GM12878 (cell line): ENCODE measurements around the gene NUAK2. TPM values are rescaled to one million over a fixed set of nuclear protein-coding genes. Genes with fewer than 3 reads are reported as not detected.

Source experiments
- BHLHE40 ChIP-seq, 2 experiments: fragments of 450-650 bp in 1 of 2; IDR thresholded peaks; 2 replicates each; pipeline ENCODE4 v1.6.1; 2011 to 2017; ENCODE audit warnings: low read depth in 2 of 2, borderline replicate concordance in 1 of 2, improper control_type of control experiment in 1 of 2, low read length in 1 of 2, mild to moderate bottlenecking in 1 of 2
- EED ChIP-seq: sonication (generic); IDR thresholded peaks from 2 replicates; pipeline ENCODE4 v1.6.1; 2016; ENCODE audit warnings: antibody characterized with exemption, low read depth
- EGR1 ChIP-seq, 2 experiments: IDR thresholded peaks; 1 replicate in 1 of 2; 2 replicates in 1 of 2; pipeline ENCODE4 v1.6.1; 2011 to 2012; ENCODE audit warnings: low read depth in 2 of 2, low read length in 2 of 2, borderline replicate concordance in 1 of 2, mild to moderate bottlenecking in 1 of 2, moderate library complexity in 1 of 2
- FOXM1 ChIP-seq: IDR thresholded peaks from 2 replicates; pipeline ENCODE4 v1.6.1; 2012; ENCODE audit warnings: low read depth, mild to moderate bottlenecking, inconsistent platforms, low read length, moderate library complexity
- IKZF2 ChIP-seq, 2 experiments: fragments of 450-650 bp; IDR thresholded peaks; 2 replicates each; pipeline ENCODE4 v1.6.1; 2017; ENCODE audit warnings: mild to moderate bottlenecking in 2 of 2, moderate library complexity in 2 of 2
- MEF2B ChIP-seq: fragments of 450-650 bp; IDR thresholded peaks from 2 replicates; pipeline ENCODE4 v1.6.1; 2018; ENCODE audit warnings: mild to moderate bottlenecking, moderate library complexity; ENCODE audit not compliant: partially characterized antibody, poor library complexity, severe bottlenecking
- NFYA ChIP-seq: IDR thresholded peaks from 2 replicates; pipeline ENCODE4 v1.6.1; 2011; ENCODE audit warnings: low read depth, mild to moderate bottlenecking, low read length, improper control_type of control experiment, borderline replicate concordance
- POU2F2 ChIP-seq: IDR thresholded peaks from 3 replicates; pipeline ENCODE4 v1.6.1; 2011; ENCODE audit warnings: low read depth, mild to moderate bottlenecking, low read length, borderline replicate concordance
- SMARCA5 ChIP-seq: fragments of 450-650 bp; IDR thresholded peaks from 2 replicates; pipeline ENCODE4 v1.6.1; 2017; ENCODE audit warnings: mild to moderate bottlenecking
- TCF7 ChIP-seq: IDR thresholded peaks from 2 replicates; pipeline ENCODE4 v1.6.1; 2014; ENCODE audit warnings: antibody characterized with exemption, borderline replicate concordance
- ZNF24 ChIP-seq: fragments of 450-650 bp; IDR thresholded peaks from 2 replicates; pipeline ENCODE4 v1.6.1; 2017; ENCODE audit warnings: antibody characterized with exemption, mild to moderate bottlenecking
- polyA plus RNA-seq, 11 experiments: library from polyadenylated mRNA; depleted of rRNA in 4 of 11; unstranded in 6 of 11; stranded (reverse) in 5 of 11; fragments of >200 nt; fragmentation: Nextera tagmentation in 4 of 11; fragmentation: Illumina TruSeq in 1 of 11; extraction: Ambion mirVana in 4 of 11; extraction: Trizol in 1 of 11; gene quantifications; 1 replicate in 1 of 11; 2 replicates in 10 of 11; pipeline versions ENCODE4 v1.2.1 to v1.2.3, GENCODE V29; 2011 to 2016; ENCODE audit warnings: inconsistent platforms in 2 of 11, missing spikeins in 2 of 11, low read depth in 1 of 11
- total RNA-seq, 4 experiments: library from RNA; depleted of rRNA in 3 of 4; stranded (reverse); fragments of >200 nt in 3 of 4; fragmentation: Illumina TruSeq in 1 of 4; extraction: Trizol in 1 of 4; gene quantifications; 2 replicates each; pipeline versions ENCODE4 v1.2.1 to v1.2.3, GENCODE V29; 2013 to 2021
- TF ChIP-seq, protein P1 (sequence below): IDR thresholded peaks from 2 replicates; pipeline ENCODE4 v1.6.1; 2011; ENCODE audit warnings: borderline replicate concordance, low read depth, mild to moderate bottlenecking, moderate library complexity, mixed read lengths, low read length; ENCODE audit not compliant: insufficient read depth; ENCODE audit errors: extremely low read length
- TF ChIP-seq, protein P2 (sequence below): fragments of 450-650 bp; IDR thresholded peaks from 2 replicates; pipeline ENCODE4 v1.6.1; 2018; ENCODE audit warnings: borderline replicate concordance, mild to moderate bottlenecking; ENCODE audit not compliant: partially characterized antibody
- TF ChIP-seq, protein P3 (sequence below): IDR thresholded peaks from 2 replicates; pipeline ENCODE4 v1.6.1; 2012; ENCODE audit warnings: low read depth, low read length, improper control_type of control experiment
- TF ChIP-seq, protein P4 (sequence below): fragments of 450-650 bp; IDR thresholded peaks from 2 replicates; pipeline ENCODE4 v1.6.1; 2014; ENCODE audit warnings: mild to moderate bottlenecking
- TF ChIP-seq, protein P5 (sequence below): IDR thresholded peaks from 2 replicates; pipeline ENCODE4 v1.6.1; 2012; ENCODE audit warnings: low read depth, low read length, improper control_type of control experiment
- TF ChIP-seq, protein P6 (sequence below): fragments of 450-650 bp; IDR thresholded peaks from 2 replicates; pipeline ENCODE4 v1.6.1; 2017; ENCODE audit warnings: borderline replicate concordance
- TF ChIP-seq, protein P7 (sequence below), 3 experiments: IDR thresholded peaks in 2 of 3; conservative IDR thresholded peaks in 1 of 3; 2 replicates each; pipeline ENCODE4 v1.5.1; 2011; ENCODE audit warnings: low read depth in 3 of 3, low read length in 3 of 3, mild to moderate bottlenecking in 3 of 3, control low read depth in 2 of 3, moderate library complexity in 2 of 3, inconsistent platforms in 1 of 3, mixed read lengths in 1 of 3; ENCODE audit not compliant: control insufficient read depth in 2 of 3, insufficient read depth in 1 of 3; ENCODE audit errors: extremely low read depth in 1 of 3

NUAK2 gene
- total and polyA plus RNA-seq, 10 of the 15 experiments (the other 5 are each of a cell fraction or from before 2014, with no cell fraction given): 0.27 to 3.0 (median 1.2) TPM

DNA sequence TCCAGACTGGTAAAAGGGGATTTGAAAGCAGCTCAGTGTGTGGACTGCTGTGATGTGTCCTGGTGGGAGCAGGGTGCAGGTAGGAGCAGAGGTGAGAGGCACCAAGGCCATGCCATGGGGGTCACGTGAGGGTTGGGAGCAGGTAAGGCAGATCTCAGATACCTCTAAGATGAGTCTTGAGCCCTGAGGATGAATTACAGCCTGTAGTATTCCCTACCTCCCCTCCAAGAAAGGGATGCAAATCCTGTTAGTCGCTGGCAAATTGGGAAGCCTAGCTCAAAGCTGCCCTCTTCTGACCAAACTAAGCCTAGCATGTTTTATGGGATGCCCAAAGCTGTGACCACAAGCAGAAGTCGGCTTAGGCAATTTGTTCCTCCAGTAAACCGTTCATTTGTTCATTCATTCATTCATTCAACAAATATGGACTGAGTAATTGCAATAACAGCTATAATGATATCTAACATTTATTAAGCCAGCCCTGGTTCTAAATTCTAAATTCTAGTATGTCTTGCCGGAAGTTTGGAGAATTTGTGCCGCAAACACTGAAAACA is 3.9 kb upstream of the NUAK2 start (continued):
- TF ChIP-seq, protein P1, sequence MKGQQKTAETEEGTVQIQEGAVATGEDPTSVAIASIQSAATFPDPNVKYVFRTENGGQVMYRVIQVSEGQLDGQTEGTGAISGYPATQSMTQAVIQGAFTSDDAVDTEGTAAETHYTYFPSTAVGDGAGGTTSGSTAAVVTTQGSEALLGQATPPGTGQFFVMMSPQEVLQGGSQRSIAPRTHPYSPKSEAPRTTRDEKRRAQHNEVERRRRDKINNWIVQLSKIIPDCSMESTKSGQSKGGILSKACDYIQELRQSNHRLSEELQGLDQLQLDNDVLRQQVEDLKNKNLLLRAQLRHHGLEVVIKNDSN: peak; percentile 33
- TF ChIP-seq, protein P2, sequence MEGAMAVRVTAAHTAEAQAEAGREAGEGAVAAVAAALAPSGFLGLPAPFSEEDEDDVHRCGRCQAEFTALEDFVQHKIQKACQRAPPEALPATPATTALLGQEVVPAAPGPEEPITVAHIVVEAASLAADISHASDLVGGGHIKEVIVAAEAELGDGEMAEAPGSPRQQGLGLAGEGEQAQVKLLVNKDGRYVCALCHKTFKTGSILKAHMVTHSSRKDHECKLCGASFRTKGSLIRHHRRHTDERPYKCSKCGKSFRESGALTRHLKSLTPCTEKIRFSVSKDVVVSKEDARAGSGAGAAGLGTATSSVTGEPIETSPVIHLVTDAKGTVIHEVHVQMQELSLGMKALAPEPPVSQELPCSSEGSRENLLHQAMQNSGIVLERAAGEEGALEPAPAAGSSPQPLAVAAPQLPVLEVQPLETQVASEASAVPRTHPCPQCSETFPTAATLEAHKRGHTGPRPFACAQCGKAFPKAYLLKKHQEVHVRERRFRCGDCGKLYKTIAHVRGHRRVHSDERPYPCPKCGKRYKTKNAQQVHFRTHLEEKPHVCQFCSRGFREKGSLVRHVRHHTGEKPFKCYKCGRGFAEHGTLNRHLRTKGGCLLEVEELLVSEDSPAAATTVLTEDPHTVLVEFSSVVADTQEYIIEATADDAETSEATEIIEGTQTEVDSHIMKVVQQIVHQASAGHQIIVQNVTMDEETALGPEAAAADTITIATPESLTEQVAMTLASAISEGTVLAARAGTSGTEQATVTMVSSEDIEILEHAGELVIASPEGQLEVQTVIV: no peak
- TF ChIP-seq, protein P3, sequence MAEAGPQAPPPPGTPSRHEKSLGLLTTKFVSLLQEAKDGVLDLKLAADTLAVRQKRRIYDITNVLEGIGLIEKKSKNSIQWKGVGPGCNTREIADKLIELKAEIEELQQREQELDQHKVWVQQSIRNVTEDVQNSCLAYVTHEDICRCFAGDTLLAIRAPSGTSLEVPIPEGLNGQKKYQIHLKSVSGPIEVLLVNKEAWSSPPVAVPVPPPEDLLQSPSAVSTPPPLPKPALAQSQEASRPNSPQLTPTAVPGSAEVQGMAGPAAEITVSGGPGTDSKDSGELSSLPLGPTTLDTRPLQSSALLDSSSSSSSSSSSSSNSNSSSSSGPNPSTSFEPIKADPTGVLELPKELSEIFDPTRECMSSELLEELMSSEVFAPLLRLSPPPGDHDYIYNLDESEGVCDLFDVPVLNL: no peak
- TF ChIP-seq NFYA (no peak), POU2F2 (peak; percentile 52; the same call in 1 of the 3 replicates), IKZF2 (IDR thresholded peaks at IDR 0.05) (peak; percentile 76 to 84), TCF7 (no peak), FOXM1 (peak; percentile 37; the same call in 1 of the 2 replicates), EGR1 (IDR thresholded peaks at IDR 0.05; ENCODE audit: borderline replicate concordance in 1 of 2, low read depth in 2 of 2, low read length in 2 of 2) (no peak), BHLHE40 (IDR thresholded peaks at IDR 0.05; ENCODE audit: borderline replicate concordance in 1 of 2, low read depth in 2 of 2, low read length in 1 of 2) (peak in 1 of 2 experiments; percentile 53; a peak in 1 of 4 replicates), MEF2B (no peak), EED (peak; percentile 66), SMARCA5 (peak; percentile 76), ZNF24 (peak; percentile 94)
- TF ChIP-seq, protein P4, sequence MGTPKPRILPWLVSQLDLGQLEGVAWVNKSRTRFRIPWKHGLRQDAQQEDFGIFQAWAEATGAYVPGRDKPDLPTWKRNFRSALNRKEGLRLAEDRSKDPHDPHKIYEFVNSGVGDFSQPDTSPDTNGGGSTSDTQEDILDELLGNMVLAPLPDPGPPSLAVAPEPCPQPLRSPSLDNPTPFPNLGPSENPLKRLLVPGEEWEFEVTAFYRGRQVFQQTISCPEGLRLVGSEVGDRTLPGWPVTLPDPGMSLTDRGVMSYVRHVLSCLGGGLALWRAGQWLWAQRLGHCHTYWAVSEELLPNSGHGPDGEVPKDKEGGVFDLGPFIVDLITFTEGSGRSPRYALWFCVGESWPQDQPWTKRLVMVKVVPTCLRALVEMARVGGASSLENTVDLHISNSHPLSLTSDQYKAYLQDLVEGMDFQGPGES: 0 out of 2 replicates have a peak, but pooled peaks have one; percentile 33
- TF ChIP-seq, protein P5, sequence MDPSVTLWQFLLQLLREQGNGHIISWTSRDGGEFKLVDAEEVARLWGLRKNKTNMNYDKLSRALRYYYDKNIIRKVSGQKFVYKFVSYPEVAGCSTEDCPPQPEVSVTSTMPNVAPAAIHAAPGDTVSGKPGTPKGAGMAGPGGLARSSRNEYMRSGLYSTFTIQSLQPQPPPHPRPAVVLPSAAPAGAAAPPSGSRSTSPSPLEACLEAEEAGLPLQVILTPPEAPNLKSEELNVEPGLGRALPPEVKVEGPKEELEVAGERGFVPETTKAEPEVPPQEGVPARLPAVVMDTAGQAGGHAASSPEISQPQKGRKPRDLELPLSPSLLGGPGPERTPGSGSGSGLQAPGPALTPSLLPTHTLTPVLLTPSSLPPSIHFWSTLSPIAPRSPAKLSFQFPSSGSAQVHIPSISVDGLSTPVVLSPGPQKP: no peak
- TF ChIP-seq, protein P6, sequence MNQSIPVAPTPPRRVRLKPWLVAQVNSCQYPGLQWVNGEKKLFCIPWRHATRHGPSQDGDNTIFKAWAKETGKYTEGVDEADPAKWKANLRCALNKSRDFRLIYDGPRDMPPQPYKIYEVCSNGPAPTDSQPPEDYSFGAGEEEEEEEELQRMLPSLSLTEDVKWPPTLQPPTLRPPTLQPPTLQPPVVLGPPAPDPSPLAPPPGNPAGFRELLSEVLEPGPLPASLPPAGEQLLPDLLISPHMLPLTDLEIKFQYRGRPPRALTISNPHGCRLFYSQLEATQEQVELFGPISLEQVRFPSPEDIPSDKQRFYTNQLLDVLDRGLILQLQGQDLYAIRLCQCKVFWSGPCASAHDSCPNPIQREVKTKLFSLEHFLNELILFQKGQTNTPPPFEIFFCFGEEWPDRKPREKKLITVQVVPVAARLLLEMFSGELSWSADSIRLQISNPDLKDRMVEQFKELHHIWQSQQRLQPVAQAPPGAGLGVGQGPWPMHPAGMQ: no peak
- TF ChIP-seq, protein P7, sequence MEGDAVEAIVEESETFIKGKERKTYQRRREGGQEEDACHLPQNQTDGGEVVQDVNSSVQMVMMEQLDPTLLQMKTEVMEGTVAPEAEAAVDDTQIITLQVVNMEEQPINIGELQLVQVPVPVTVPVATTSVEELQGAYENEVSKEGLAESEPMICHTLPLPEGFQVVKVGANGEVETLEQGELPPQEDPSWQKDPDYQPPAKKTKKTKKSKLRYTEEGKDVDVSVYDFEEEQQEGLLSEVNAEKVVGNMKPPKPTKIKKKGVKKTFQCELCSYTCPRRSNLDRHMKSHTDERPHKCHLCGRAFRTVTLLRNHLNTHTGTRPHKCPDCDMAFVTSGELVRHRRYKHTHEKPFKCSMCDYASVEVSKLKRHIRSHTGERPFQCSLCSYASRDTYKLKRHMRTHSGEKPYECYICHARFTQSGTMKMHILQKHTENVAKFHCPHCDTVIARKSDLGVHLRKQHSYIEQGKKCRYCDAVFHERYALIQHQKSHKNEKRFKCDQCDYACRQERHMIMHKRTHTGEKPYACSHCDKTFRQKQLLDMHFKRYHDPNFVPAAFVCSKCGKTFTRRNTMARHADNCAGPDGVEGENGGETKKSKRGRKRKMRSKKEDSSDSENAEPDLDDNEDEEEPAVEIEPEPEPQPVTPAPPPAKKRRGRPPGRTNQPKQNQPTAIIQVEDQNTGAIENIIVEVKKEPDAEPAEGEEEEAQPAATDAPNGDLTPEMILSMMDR (IDR thresholded peaks at IDR 0.05 in 2 of 3, conservative IDR thresholded peaks at IDR 0.05 in 1 of 3; ENCODE audit: control insufficient read depth in 2 of 3, extremely low read depth in 1 of 3, insufficient read depth in 1 of 3, low read depth in 3 of 3, low read length in 3 of 3): peak; percentile 72 to 86 (median 80); a peak in 5 of 6 replicates
